ENCODE measurements around the gene MYOM1. TPM values are rescaled to one million over a fixed set of nuclear protein-coding genes. Genes with fewer than 3 reads are reported as not detected.
"Not testable (repeated sequence)": the region's sequence is repeated elsewhere in the genome, so short reads cannot be mapped to it uniquely, and the experiment has no call there.

The MYOM1 gene
- total RNA-seq, 1 donor from 2014 or later, result 0.49 TPM

GRCh38 chr18:3083766-3084165 is 136.0 kb downstream of the MYOM1 start:
- Mint-ChIP-seq H3K4me3 (ENCODE audit: unreplicated experiment) (no peak overlapping the region), H3K4me1 (ENCODE audit: unreplicated experiment) (peaks cover 4% of the 10 kb centered on the region), H3K27me3 (ENCODE audit: unreplicated experiment) (peaks cover 1% of the 10 kb centered on the region), H3K36me3 (ENCODE audit: low read depth, unreplicated experiment) (no peaks in the 10 kb centered on the region), H3K9me3 (ENCODE audit: unreplicated experiment) (no peaks in the 10 kb centered on the region), H3K27ac (ENCODE audit: unreplicated experiment) (no peak overlapping the region)
- DNase-seq (ENCODE audit: low spot score), result no peak
- no peak for TF ChIP-seq CTCF (IDR thresholded peaks at IDR 0.05; ENCODE audit: unreplicated experiment)

GRCh38 chr18:3081584-3081991 is 138.2 kb downstream of the MYOM1 start:
- TF ChIP-seq CTCF (IDR thresholded peaks at IDR 0.05; ENCODE audit: unreplicated experiment), result no peak
- Mint-ChIP-seq H3K9me3 (ENCODE audit: unreplicated experiment) (no peaks in the 10 kb centered on the region), H3K4me1 (ENCODE audit: unreplicated experiment) (no peaks in the 10 kb centered on the region), H3K4me3 (ENCODE audit: unreplicated experiment) (no peak overlapping the region), H3K27me3 (ENCODE audit: unreplicated experiment) (peaks cover 1% of the 10 kb centered on the region), H3K36me3 (ENCODE audit: low read depth, unreplicated experiment) (no peaks in the 10 kb centered on the region), H3K27ac (ENCODE audit: unreplicated experiment) (no peak overlapping the region)
- DNase-seq (ENCODE audit: low spot score), result no peak

GRCh38 chr18:3079653-3080052 is 140.1 kb downstream of the MYOM1 start:
- no peak for TF ChIP-seq CTCF (IDR thresholded peaks at IDR 0.05; ENCODE audit: unreplicated experiment)
- Mint-ChIP-seq H3K9me3 (ENCODE audit: unreplicated experiment) (no peaks in the 10 kb centered on the region), H3K27ac (ENCODE audit: unreplicated experiment) (no peak overlapping the region), H3K27me3 (ENCODE audit: unreplicated experiment) (peaks cover 1% of the 10 kb centered on the region), H3K36me3 (ENCODE audit: low read depth, unreplicated experiment) (no peaks in the 10 kb centered on the region), H3K4me1 (ENCODE audit: unreplicated experiment) (no peaks in the 10 kb centered on the region), H3K4me3 (ENCODE audit: unreplicated experiment) (no peak overlapping the region)
- DNase-seq (ENCODE audit: low spot score), result no peak

GRCh38 chr18:3075491-3075890 is 144.3 kb downstream of the MYOM1 start:
- H3K27me3 Mint-ChIP-seq (ENCODE audit: unreplicated experiment), result no peaks in the 10 kb centered on the region
- H3K9me3 Mint-ChIP-seq (ENCODE audit: unreplicated experiment), result no peaks in the 10 kb centered on the region
- no peak overlapping the region for H3K27ac Mint-ChIP-seq (ENCODE audit: unreplicated experiment)
- H3K4me1 Mint-ChIP-seq (ENCODE audit: unreplicated experiment), result no peaks in the 10 kb centered on the region
- no peak for TF ChIP-seq CTCF (IDR thresholded peaks at IDR 0.05; ENCODE audit: unreplicated experiment)
- no peaks in the 10 kb centered on the region for H3K36me3 Mint-ChIP-seq (ENCODE audit: low read depth, unreplicated experiment)
- DNase-seq (ENCODE audit: low spot score), result no peak
- no peak overlapping the region for H3K4me3 Mint-ChIP-seq (ENCODE audit: unreplicated experiment)

- no peaks in the 10 kb centered on the region for H3K36me3 Mint-ChIP-seq (ENCODE audit: low read depth, unreplicated experiment)
- no peaks in the 10 kb centered on the region for H3K9me3 Mint-ChIP-seq (ENCODE audit: unreplicated experiment)
- H3K4me3 Mint-ChIP-seq (ENCODE audit: unreplicated experiment), result no peak overlapping the region
- DNase-seq (ENCODE audit: low spot score), result no peak
- H3K4me1 Mint-ChIP-seq (ENCODE audit: unreplicated experiment), result no peaks in the 10 kb centered on the region
- TF ChIP-seq CTCF (IDR thresholded peaks at IDR 0.05; ENCODE audit: unreplicated experiment), result no peak
- H3K27ac Mint-ChIP-seq (ENCODE audit: unreplicated experiment), result no peak overlapping the region
- H3K27me3 Mint-ChIP-seq (ENCODE audit: unreplicated experiment), result no peaks in the 10 kb centered on the region
Observed at GRCh38 chr18:3074087-3074486, 145.7 kb downstream of the MYOM1 start.

GRCh38 chr18:3073353-3073752 is 146.4 kb downstream of the MYOM1 start:
- H3K36me3 Mint-ChIP-seq (ENCODE audit: low read depth, unreplicated experiment); H3K27ac Mint-ChIP-seq (ENCODE audit: unreplicated experiment); H3K9me3 Mint-ChIP-seq (ENCODE audit: unreplicated experiment); H3K4me1 Mint-ChIP-seq (ENCODE audit: unreplicated experiment); H3K4me3 Mint-ChIP-seq (ENCODE audit: unreplicated experiment); H3K27me3 Mint-ChIP-seq (ENCODE audit: unreplicated experiment); DNase-seq (ENCODE audit: low spot score): not testable (repeated sequence)

Measured in endothelial cell (in vitro differentiated cells).